CD1c-positive myeloid dendritic cell (primary cell): ENCODE results near the gene GPR148.
A peak's percentile ranks its signal among the peaks of the same experiment; 100 is the strongest.
"Not testable (repeated sequence)": the region's sequence is repeated elsewhere in the genome, so short reads cannot be mapped to it uniquely, and the experiment has no call there.

ENCODE experiments used
- DNase-seq: peaks from one replicate; pipeline ENCODE4 v3.0.0-alpha.2; 2016; ENCODE audit errors: extremely low spot score

GPR148 gene, protein sequence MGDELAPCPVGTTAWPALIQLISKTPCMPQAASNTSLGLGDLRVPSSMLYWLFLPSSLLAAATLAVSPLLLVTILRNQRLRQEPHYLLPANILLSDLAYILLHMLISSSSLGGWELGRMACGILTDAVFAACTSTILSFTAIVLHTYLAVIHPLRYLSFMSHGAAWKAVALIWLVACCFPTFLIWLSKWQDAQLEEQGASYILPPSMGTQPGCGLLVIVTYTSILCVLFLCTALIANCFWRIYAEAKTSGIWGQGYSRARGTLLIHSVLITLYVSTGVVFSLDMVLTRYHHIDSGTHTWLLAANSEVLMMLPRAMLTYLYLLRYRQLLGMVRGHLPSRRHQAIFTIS

DNA sequence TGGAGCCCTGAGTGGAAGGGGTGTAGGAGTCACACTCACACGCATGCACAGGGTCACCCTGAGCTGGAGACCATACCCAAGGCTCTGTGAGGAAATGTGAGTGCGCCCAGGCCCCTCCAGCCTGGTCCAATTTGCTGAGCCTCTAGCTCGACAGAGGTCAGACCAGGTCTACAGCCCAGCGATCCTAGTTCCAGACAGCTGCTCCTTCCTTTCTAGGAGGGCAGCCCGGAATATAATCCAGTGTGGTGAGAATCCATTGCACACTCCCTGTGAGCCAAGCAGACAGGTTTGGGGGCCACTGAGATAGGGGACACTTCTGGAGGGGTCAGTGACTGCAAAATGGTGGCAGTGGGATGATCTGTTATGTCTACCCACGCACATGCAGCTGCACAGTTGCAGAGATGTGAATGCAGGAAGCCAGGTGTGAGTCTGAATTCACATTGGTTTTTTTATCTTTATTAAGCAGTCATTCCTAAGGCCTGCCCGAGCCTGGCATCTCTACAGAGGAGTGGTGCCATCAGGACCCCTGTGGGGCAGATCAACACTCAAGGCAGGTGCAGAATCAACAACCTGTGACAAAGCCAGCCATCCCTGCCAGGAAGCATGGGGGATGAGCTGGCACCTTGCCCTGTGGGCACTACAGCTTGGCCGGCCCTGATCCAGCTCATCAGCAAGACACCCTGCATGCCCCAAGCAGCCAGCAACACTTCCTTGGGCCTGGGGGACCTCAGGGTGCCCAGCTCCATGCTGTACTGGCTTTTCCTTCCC is at the start of gene GPR148:
Gene GPR148, plus strand, starts transcription at position 522 of the 768 bp plus-strand sequence. Its CDS starts 82 bp downstream, at position 604.
- DNase-seq: no peak

DNA sequence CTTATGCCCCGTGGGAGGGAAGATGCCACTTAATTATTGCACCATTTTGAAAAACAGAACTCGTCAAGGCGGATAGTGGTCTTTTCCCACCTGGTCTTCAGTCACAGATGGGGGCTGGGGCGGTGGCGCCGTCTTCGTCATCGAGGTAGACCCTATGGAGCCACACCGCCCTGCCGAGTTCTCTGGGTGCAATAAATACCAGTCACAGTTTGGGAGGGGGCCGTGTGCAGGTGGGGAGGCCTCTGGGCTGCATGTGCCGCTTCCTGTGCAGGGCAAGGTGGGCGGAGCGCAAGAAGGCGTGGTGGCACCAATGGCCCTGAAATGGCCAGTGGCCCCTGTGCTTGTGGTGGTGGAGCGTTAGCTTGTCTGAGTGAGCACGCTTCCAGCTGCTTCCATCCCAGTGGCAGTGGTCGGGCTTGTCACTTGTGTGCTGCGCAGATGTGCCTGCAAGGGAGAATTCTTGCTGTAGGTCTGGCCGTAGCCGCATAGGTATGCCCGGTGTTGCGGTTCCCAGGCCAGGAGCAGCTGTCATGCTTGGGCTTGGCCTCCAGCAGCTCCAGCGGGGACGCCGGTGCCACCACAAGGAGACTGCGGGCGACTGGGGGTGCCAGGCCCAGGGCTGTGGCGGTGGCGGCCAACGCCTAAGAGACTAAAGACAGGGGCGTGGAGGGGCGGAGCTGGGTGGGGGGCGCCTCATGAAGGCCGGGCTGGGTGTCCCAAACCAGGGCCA is 36.7 kb upstream of the GPR148 start:
- not testable (repeated sequence) for DNase-seq

DNA sequence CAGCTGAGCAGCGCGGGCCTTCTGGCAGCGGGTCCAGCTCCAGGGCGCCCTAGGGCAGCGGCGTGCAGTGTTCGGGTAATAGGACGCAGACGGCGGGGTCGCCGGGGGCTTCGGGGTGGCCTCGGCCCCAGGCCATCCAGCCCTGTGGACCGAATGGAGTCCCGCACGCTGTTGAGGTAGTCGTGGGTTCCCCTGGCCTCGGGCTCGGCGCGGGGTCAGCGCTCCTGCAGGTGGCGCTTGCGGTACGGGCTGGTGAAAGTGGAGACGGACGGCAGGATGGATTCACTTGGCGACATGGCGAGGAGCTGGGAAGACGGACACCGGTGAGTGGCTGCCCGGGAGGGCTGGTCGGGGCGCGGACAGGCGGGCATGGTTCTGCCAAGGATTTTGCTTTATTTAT is 35.4 kb upstream of the GPR148 start:
- DNase-seq: not testable (repeated sequence)

DNA sequence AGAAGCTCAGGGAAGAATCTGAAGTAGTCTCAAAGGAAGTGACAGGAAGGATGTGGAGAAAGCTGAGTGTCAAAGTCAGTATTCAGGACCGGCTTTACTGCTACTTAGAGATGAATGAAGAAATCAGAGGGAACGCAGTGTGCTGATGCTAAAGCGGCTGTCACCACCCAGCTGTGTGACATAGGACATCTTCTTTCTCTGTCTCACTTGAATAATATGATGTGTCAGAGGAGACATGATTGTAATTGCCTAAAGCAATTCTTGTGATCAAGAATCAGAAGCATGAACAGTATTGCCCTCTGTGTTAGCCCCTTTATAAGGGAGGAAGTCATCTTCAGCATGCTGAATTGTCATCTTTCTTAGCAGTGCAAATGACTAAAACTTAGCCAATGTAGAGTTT is 25.6 kb upstream of the GPR148 start:
- not testable (repeated sequence) for DNase-seq

DNA sequence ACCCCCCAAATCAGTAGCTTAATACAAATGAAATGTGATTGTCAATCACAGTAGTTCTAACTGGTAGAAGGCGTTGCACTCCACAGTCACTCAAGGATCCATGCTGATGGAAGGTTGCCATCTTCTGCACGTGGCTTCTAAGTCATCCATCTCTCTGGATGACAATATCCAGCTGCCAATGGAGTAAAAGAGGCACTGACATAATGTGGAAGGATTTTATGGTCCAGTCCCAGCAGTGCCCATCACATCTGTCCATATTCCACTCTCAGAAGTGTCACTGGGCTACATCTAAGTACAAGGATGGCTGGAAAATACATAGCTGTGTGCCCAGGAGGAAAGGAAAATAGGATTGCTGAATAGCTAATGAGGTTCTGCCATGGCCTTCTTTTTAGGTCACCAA is 14.1 kb upstream of the GPR148 start:
- DNase-seq: not testable (repeated sequence)

DNA sequence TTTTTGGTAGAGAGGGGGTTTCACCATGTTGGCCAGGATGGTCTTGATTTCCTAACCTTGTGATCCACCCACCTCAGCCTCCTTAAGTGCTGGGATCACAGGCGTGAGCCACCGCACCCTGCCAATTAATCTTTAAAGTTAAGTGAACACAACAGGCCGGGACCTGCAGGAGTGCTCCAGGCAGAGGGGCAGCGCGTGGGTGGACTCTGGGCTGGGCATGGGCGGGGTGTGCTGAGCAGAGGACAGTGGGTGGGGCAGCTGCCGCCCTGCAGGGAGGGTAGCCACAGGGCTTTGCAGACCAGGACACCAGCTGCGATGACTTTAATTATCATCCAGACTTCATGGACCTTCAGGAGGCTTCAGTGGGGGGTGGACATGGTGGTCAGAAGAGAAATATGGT is 8.8 kb upstream of the GPR148 start:
- no peak for DNase-seq

DNA sequence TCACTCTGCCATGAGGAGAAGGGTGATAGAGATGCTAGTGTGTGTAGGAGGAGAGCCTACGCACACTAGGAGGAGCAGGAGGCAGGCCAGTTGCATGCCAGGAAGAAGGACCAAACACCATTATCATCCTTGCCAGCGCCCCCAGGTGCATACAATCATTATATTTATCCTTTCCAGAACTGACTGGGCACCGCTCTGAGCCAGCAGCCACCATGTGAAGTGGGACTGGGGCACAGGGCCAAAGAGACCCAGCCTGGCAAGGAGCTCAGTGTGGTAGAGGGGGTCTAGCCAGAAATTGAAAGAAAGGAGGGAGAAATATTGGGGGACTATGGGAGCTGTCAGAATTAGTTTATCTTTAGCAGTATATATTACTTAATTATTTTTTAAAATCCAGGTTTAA is 8.3 kb upstream of the GPR148 start:
- no peak for DNase-seq

DNA sequence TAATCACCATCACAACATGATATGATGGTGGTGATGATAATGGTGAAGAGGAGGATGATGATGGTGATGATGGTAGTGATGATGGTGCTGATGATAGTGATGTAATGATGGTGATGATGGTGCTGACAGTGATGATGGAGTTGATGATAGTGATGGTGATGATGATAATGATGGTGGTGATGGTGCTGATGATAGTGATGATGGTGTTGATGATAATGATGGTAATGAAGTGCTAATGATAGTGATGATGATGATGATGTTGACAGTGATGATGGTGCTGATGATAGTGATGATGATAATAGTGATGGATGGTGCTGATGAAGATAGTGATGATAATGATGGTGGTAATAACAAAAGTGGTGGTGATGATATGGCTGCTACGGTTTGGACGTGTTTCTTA is 4.4 kb upstream of the GPR148 start:
- no peak for DNase-seq

DNA sequence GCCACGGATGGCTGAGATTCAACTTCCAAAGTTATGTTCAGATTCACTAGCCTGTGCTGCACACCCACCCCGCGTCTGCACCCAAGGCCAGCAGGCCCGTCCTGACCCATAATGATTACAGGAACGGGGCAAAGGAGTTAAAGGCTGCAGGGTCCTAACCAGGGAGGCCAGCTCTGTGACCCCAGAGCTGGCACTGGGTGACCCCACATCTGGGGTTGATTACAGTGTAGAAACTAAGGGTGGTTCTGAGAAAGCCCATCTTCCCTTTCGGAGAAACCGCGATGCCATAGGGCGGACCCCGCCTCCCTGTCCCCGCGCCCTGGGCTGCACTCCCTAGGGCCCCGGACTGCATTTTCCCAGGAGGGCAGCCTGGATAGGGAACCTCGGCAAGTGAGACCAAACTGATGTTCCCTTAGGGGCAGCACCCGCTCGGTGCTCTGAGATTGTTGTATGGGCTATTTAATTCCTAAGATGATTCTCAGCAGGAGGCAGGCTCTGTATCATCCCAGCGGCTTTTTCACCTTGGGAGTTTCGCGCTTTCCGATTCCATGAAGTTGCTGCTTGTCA is 2.2 kb upstream of the GPR148 start:
- no peak for DNase-seq

DNA sequence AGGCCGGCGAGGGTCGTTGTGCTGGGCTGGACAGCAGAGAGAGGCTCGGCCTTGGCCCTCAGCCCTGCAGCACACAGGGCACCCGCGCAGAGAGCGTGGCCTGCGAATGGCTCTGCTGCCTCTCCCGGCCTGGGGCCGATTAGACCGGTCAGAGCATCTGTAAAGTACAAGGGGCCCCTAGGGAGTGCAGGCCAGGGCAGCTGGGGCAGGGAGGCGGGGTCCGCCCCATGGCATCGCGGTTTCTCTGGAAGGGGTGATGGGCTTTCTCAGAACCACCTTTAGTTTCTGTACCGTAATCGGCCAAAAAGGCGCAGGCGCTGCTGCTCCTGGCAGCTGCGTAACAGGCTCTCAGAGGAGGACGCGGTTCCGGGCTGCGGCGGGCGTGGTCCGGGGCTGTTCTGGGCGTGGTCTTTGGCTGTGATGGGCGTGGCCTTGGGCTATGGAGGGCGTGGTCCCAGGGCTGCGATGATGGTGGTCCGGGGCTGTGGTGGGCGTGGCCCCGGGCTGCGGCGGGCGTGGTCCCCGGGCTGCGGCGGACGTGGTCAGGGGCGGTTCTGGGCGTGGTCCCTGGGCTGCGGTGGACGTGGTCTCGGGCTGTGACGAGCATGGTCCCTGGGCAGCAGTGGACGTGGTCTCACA is 1.5 kb upstream of the GPR148 start:
- peak; percentile 77 for DNase-seq

DNA sequence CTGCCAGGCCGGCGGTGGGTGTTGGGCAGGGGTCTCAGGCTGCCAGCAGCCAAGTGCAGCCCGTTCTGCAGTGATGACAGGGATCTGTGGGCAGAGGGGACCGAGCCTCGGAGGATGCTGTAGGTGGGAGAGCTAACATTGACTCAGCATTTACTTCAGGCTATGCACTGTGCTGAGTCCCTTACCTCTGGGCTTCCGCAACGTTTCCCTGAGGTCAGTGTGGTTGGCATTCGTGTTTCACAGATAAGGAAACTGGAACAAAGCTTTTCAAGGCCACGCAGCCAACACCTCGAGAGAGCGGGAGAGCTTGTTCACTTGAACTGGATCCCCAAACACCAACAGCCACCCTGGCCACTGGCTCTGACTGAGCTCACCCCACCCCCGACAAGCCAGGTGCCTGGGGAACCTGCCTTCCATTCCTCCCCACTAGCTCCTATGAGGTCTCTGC is 839 bp upstream of the GPR148 start:
- peak; percentile 27 for DNase-seq

DNA sequence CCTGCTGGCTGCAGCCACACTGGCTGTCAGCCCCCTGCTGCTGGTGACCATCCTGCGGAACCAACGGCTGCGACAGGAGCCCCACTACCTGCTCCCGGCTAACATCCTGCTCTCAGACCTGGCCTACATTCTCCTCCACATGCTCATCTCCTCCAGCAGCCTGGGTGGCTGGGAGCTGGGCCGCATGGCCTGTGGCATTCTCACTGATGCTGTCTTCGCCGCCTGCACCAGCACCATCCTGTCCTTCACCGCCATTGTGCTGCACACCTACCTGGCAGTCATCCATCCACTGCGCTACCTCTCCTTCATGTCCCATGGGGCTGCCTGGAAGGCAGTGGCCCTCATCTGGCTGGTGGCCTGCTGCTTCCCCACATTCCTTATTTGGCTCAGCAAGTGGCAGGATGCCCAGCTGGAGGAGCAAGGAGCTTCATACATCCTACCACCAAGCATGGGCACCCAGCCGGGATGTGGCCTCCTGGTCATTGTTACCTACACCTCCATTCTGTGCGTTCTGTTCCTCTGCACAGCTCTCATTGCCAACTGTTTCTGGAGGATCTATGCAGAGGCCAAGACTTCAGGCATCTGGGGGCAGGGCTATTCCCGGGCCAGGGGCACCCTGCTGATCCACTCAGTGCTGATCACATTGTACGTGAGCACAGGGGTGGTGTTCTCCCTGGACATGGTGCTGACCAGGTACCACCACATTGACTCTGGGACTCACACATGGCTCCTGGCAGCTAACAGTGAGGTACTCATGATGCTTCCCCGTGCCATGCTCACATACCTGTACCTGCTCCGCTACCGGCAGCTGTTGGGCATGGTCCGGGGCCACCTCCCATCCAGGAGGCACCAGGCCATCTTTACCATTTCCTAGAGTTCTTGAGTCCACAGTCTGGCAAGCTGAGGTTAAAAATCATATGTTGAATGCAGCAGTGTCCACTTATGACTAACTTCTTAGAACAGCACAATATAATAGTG is 741 bp downstream of the GPR148 start:
- DNase-seq: no peak

DNA sequence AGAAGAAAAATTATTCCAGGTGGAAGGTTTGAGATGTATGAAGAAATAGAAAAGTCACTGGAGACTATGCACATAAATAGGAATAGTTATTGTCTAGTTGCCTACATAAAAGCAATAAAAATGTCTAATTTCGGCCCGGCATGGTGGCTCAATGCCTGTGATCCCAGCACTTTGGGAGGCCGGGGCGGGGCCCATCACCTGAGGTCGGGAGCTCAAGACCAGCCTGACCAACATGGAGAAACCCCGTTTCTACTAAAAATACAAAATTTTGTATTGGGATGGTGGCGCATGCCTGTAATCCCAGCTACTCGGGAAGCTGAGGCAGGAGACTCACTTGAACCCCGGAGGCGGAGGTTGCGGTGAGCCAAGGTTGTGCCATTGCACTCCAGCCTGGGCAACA is 3.4 kb downstream of the GPR148 start:
- DNase-seq: not testable (repeated sequence)

DNA sequence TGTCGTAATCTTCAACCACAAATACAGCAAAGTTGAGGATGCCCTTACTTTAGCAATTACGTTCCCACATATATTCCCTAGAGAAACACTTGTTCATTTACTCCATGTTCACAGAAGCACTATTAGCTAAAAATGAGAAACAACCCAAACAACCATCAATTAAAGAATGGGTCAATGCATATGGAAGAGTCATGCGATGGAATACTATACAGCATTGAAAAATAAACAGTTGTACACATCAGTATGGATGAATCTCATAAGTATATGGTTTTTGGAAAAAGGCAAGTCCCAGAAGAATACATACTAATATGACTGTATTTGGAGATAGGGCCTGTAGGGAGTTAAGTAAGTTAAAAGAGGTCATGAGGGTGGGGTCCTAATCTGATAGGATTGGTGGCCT is 6.3 kb downstream of the GPR148 start:
- no peak for DNase-seq

DNA sequence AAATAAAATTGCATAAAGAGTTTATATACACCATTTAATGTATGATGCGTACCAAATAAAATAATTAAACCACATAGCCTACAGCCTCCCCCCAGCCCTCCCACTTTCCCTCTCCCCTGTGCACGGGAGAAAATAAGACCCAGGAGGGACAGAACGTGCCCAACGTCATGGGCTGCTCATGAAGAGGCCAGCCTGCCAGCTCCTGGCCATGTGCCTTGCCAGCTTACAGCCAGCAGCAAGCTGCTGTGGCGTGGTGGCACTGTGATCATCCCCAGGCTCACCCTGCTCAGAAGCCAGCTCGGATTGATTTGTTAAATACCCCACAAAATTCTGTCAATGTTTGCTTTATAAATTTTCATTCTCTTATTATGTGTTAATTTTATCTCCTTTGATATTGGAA is 7.6 kb downstream of the GPR148 start:
- no peak for DNase-seq

DNA sequence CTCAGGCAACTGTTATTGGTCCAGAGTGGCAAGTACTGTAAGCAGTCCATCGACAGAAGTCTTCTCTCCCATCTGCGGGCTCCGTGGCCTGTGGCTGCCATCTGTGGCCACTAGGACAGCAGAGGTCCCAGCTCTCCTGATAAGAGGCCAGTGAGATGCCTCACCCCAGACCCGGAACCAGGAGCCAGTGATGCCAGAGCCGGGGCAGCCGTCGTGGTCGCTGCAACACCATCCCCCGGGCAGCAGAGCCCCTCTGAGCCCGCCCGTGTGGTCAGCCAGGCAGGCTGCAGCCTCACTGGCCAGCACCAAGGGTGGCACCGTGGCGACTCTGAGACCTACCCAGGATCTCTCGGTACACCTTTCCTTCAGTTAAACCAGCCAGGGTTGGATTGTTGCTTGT is 8.7 kb downstream of the GPR148 start:
- no peak for DNase-seq

DNA sequence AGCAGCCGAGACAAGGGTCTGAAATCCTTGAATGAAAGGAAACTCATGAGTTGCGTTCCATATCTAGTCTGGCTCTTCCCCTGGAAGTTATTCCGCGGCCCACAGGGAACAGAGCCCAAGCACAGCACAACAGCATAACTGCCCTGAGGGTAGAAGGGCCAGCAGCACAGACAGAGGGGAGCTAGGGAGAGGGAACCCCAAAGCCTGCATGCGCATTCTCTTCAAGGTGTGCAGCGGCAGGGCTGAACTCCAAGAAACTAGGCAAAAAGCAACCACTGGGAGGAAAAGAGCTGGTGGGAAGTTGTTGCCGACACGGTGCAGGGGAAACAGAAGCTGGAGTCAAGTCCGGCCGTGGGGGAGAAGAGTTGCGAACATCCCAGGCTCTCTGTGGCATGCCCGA is 11.8 kb downstream of the GPR148 start:
- DNase-seq: no peak

DNA sequence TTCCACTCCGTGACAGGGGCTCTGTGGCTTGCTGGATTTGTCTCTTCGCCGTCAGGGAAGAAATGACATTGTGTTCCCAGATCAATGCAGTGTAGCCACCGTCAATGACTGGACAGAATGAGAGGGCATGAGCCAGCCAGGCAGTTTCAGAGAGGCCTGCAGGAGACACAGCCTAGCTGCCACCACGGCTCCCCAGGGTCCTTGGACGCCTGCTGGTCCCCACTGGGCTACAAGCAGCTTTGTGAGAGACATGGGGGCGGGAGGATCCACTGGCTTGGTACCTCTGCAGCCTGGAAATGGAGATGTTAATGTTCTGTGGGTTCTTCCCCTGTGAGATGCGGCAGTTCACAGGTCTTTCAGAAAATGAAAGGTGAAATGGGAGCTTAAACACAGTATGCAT is 14.4 kb downstream of the GPR148 start:
- DNase-seq: no peak

DNA sequence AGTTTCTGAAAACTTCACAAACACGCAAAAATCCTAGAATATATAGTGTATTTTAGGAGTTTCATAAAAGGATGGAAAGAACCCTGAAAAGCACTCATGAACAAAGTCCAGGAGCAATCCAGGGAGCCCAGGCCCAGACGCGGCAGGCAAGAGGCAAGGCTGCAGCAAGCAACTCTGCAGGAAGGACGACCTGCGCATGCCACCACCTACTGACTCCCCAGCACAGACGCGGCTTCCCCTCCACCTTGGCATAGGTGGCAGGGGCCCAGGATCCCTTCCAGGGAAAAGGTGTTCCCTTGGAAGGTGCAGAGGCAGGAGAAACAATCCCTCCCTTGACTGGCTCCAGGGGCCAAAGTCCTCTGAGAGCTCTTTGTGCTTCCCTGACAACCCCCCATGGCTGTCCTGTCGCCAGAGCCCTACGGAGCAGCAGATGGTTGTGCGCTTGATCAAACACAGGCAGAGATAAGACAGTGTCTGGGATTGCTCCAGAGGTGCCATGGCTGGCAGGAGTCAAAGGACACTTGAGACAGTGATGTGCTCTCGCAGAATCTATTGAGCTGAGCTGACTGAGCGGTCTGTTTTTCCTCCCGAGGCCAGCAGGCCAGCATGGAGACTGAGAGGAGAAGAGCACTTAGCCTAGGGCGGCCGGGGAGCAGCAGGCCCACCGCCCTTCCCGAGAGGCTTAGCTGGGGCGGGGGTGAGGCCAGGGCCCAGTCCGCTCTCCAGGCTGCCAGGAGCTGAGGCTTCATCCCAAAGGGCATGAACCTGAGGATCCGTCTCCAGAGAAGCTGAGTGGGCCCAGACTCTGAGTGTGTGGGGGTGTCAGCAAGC is 15.6 kb downstream of the GPR148 start:
- DNase-seq: no peak

DNA sequence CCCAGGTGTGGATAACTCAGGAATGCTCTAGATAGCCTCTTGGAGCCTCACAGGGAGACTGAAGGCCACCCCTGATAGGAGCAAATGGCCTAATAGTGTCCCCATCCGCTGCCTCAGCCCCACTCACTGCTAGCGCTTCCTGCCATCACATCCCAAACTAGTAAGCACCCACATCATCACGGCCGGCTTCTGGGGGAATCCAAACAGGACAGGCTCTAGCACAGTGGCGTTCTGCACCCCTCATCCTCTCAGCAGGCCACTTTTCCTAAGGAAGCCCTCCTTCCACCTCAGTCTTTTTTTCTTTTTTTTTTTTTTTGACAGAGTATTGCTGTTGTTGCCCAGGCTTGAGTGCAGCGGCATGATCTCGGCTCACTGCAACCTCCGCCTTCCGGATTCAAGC is 20.2 kb downstream of the GPR148 start:
- no peak for DNase-seq
